Measurements from ENCODE around the gene EPHX1.
"Not testable (repeated sequence)": the region's sequence is repeated elsewhere in the genome, so short reads cannot be mapped to it uniquely, and the experiment has no call there.

The EPHX1 gene

GRCh38 chr1:225777583-225778336 is 32.2 kb upstream of the EPHX1 start, which contains the start of gene SRP9:
SRP9 (plus strand) TSS chr1:225777826; CDS start chr1:225777941, 115 bp downstream.
- peak; percentile 96 for DNase-seq

- DNase-seq = no peak
Measured at GRCh38 chr1:225778337-225778669, 31.6 kb upstream of the EPHX1 start.

GRCh38 chr1:225779165-225779564 is 30.8 kb upstream of the EPHX1 start:
- not testable (repeated sequence) for DNase-seq

DNA sequence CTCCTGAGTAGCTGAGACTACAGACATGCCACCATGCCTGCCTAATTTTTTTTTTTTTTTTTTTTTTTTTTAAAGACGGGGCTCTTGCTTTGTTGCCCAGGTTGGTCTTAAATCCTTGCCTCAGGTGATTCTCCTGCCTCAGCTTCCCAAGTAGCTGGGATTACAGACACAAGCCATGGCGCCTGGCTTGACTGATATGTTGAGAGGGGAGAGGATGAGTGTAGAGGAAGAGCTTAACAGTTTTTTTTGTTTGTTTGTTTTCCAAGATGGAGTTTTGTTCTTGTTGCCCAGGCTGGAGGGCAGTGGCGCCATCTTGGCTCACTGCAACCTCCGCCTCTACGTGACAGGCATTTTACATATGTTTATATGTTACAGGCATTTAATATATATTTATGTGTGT is 29.8 kb upstream of the EPHX1 start:
- DNase-seq = no peak

- no peak for DNase-seq
Measured at GRCh38 chr1:225780630-225781029, 29.3 kb upstream of the EPHX1 start.

DNA sequence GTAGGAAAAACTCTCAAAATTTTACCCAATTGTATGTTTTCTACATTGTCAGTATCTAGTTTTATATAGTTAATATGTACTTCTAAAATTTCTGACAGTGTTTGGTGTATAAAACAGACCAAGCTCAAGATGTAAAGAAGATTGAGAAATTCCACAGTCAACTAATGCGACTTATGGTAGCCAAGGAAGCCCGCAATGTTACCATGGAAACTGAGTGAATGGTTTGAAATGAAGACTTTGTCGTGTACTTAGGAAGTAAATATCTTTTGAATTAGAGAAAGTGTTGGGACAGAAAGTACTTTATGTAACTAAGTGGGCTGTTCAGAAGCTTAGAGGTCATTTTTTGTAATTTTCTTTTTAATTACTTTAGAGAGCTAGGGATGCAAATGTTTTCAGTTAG is 20.8 kb upstream of the EPHX1 start:
- not testable (repeated sequence) for DNase-seq

- no peak for DNase-seq
Measured at GRCh38 chr1:225794954-225795353, 15.0 kb upstream of the EPHX1 start.

DNA sequence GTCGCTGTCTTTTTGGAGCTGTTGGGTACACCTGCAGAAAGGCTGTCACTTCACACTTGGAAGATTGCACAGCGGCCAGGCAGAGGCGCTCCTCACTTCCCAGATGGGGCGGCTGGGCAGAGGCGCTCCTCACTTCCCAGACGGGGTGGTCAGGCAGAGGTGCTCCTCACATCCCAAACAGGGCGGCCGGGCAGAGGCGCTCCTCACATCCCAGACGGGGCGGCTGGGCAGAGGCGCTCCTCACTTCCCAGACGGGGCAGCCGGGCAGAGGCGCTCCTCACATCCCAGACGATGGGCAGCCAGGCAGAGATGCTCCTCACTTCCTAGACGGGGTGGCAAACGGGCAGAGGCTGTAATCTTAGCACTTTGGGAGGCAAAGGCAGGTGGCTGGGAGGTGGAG is 13.8 kb upstream of the EPHX1 start:
- not testable (repeated sequence) for DNase-seq

DNA sequence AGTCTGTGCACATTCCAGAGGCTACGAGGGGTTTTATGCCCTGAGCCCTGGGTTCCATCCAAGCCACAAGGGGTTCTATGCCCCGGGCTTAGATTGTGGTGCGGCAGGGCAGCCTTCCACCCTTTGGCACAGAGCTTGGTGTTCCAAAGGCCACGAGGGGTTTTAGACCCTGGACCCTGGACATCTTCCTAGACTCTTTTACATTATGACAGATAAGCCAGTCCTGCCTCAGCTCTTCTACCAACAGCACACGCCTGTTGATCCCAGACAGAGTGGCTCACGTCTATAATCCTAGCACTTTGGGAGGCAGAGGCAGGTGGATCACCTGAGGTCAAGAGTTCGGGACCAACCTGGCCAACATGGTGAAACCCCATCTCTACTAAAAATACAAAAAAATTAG is 8.8 kb upstream of the EPHX1 start:
- DNase-seq = not testable (repeated sequence)

DNA sequence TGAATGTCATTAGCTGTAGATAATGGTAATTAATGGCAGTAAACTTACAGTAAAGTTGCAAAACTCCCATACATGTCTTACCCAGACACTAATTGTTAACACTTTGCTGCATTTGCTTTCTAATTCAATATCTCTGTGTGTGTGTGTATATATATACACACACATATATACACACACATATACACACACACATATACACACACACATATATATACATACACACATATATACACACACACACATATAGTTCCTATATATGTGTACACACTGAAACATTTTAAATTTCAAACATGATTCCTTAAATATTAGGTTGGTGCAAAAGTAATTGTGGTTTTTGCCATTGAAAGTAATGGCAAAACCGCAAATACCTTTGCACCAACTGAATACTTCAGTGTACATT is 3.7 kb upstream of the EPHX1 start:
- DNase-seq = no peak

GRCh38 chr1:225806736-225807135 is 3.2 kb upstream of the EPHX1 start:
- not testable (repeated sequence) for DNase-seq

- DNase-seq = no peak
Measured at GRCh38 chr1:225808136-225808535, 1.8 kb upstream of the EPHX1 start.

DNA sequence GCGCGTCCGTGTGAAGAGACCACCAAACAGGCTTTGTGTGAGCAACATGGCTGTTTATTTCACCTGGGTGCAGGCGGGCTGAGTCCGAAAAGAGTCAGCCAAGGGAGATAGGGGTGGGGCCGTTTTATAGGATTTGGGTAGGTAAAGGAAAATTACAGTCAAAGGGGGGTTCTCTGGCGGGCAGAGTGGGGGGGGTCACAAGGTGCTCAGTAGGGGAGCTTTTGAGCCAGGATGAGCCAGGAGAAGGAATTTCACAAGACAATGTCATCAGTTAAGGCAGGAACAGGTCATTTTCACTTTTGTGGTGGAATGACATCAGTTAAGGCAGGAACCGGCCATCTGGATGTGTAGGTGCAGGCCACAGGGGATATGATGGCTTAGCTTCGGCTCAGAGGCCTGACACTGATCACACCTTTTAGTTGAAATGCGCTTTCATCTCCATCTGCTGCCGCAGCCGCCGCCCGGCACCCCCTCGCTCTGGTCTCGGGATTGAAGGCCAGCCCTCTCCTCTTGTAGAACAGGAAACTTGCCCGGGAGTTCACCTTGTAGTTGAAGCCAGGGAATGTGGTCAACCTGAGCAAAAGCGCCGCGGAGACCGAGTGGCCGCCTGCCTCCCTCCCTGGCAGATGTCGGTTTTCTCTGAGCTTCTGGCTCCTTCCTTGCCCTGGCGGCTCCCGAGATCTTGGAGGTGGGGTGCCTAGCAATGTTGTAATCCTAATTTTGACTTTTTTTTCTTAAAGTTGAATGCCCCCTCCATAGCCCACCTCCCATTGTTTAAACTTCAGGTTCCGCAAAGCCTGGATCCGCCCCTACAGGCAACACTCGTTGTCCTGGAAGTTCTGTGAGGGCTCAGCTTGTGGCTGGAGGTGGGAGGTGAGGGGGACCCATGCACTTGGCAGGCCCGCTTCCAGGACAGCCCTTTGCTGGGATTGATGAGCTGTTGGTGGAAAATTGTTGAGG is 935 bp downstream of the EPHX1 start:
- DNase-seq = not testable (repeated sequence)

DNA sequence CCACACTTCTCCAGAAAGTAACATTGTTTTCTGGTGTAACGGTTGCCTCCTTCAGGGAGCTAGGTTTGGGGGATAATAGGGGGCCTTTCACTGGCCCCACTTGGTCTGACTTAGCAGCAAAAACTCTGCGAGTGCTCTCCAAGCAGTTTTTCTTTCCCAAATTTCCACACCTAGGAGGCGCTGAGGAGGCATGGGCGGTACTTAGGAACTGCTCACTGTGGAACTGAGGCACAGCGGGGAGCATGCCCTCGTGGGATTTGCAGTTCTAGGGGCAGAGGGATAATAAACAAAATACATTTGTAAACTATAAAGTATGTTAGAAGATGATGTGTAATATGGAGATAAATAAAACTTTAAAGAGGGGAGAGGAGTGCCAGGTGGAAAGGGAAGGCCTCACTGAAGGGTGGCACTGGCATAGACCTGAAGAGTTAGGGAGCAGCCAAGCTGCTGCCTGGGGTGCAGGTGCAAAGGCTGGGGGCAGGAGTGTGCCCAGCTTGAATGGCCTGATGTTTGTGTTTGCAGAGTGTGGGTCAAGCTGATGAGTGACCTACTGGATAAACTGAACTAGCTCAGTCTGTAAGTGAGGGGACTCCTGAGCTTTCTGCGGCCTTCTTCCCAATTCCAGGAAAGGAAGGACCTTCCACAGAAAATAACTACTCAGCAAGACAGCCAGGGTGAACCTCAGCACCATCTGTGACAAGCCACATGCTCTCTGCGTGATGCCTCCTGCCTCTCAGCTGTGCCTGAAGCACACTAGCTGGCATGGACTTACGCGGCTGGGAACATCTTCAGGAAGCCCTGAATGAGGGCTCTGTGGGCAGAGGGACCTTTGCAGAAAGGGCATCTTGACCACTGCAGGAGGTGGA is 1.9 kb downstream of the EPHX1 start:
- DNase-seq = peak; percentile 62

DNA sequence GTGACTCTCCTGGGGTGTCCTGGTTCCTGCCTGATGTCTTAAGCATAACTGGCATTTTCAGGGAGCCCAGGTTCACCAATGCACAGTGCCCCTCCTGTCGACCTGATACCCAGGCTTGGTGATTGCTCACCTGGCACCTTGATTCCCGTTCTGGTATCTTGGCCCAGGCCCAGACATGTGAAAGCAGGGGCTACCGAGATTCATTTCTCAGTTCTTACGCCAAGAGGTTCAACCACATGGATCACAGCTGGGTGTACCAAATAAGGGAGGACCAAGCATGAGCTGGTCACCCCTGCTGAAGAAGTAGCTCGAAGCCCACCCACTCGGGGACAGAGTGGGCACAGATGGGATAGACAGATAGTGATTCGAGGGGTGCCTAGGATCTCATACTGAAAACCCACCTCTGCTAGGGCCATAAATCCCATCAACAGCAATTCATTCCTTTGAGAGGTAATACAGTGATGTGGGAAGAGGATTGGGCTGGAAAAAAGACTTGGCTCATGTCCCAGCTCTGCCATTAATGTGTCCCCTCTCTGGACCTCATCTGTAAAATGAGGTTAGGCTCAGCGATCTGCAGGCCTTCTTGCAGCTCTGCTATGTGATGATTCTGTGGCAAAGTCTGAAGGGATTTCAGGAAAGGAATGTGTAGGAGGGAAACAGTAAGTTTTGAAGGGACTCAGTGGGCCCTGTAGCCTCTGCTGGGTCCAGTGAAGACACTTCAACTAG is 2.7 kb downstream of the EPHX1 start:
- no peak for DNase-seq

GRCh38 chr1:225813214-225813964 is 3.5 kb downstream of the EPHX1 start:
- no peak for DNase-seq

DNA sequence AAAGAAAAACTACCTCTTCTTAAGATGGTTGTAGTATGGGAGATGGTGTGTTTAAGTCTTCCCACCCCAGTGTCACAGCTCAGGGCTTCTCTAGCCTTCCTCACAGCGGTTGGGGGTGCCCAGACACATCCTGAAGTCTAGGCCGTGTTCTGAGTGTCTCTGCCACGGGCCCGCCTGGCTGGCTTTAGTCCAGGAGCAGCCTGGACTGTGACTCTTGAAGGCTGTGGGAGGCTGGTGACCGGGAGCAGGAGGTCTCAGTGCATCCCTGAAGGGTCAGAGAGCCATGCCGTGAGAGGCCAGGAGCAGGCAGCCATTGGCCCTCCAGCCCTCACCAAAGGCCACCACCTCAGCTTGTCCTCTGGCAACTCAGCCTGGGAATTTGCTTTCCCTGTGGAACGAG is 4.5 kb downstream of the EPHX1 start:
- DNase-seq = no peak

- not testable (repeated sequence) for DNase-seq
Measured at GRCh38 chr1:225815090-225815489, 5.2 kb downstream of the EPHX1 start.

DNA sequence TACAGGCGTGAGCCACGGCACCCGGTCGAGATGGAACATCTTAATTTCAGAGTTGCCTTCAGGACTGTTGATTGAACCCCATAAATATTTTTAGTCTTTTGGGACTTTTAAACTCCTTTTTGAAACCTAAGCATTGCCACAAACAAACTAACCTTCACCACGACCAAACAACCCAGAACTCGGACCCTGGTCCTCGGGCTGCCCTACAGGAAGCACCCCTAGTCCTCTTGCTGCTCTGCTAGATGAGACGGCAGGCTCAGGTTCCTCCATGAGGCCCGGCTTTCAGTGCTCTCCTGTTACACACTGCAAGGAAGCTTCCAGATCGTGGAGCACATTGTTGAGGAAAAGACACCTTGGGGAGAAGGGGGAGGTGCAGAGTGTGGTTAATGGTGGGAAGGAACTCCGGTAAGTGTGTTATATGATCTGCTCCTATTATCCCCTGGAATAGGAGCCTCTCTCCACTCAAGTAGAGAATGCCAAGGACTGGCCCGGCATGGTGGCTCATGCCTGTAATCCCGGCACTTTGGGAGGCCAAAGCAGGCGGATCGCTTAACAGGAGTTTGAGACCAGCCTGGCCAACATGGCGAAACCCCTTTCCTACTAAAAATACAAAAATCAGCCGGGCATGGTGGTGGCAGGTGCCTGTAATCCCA is 5.7 kb downstream of the EPHX1 start:
- no peak for DNase-seq

GRCh38 chr1:225816643-225817538 is 7.0 kb downstream of the EPHX1 start:
- DNase-seq = peak; percentile 52

Data from NCI-H446 treated with DMSO at 0.1 percent for 48 hours (cell line).